OCI-LY1 (cell line): Measurements from ENCODE around the gene CTDSP2.
A peak's percentile ranks its signal among the peaks of the same experiment; 100 is the strongest.

Source experiments
- H2AFZ ChIP-seq: fragments of 200-600 bp; sonication (generic), shearing (Covaris generic); 2 replicates; pipeline ENCODE4 v1.6.0; 2014; ENCODE audit warnings: antibody characterized with exemption, mild to moderate bottlenecking, low read length
- H3F3A ChIP-seq: fragments of 200-600 bp; sonication (generic), shearing (Covaris generic); 2 replicates; pipeline ENCODE4 v1.6.0; 2014; ENCODE audit warnings: mild to moderate bottlenecking, antibody characterized with exemption, low read length, moderate library complexity; ENCODE audit not compliant: insufficient read depth
- H3K27ac ChIP-seq: fragments of 200-600 bp; sonication (generic); 2 replicates; pipeline ENCODE4 v1.5.1; 2014; ENCODE audit warnings: low read length, mixed run types, mild to moderate bottlenecking, low read depth; ENCODE audit not compliant: poor library complexity, severe bottlenecking
- H3K27me3 ChIP-seq: fragments of 200-600 bp; sonication (generic); 2 replicates; pipeline ENCODE4 v1.6.0; 2014; ENCODE audit warnings: antibody characterized with exemption, mild to moderate bottlenecking, low read length, moderate library complexity; ENCODE audit not compliant: insufficient read depth
- H3K36me3 ChIP-seq: fragments of 200-600 bp; sonication (generic); 2 replicates; pipeline ENCODE4 v1.6.1; 2014; ENCODE audit warnings: mild to moderate bottlenecking, antibody characterized with exemption, low read length, moderate library complexity, mixed read lengths; ENCODE audit not compliant: insufficient read depth
- H3K4me1 ChIP-seq: fragments of 200-600 bp; sonication (generic); 2 replicates; pipeline ENCODE4 v1.5.1; 2014; ENCODE audit warnings: mild to moderate bottlenecking, low read length, moderate library complexity; ENCODE audit not compliant: insufficient read depth, severe bottlenecking
- H3K4me2 ChIP-seq: fragments of 200-600 bp; sonication (generic), shearing (Covaris generic); 2 replicates; pipeline ENCODE4 v1.6.1; 2014; ENCODE audit warnings: low read length
- H3K4me3 ChIP-seq: fragments of 200-600 bp; sonication (generic); 2 replicates; pipeline ENCODE4 v1.5.1; 2014; ENCODE audit warnings: low read length, low read depth, mild to moderate bottlenecking, mixed read lengths; ENCODE audit not compliant: poor library complexity, severe bottlenecking
- H3K79me2 ChIP-seq: fragments of 200-600 bp; shearing (Covaris generic); 2 replicates; pipeline ENCODE4 v1.6.1; 2016; ENCODE audit warnings: mixed run types, low read length, mixed read lengths; ENCODE audit not compliant: insufficient read depth
- H3K9ac ChIP-seq: fragments of 200-600 bp; sonication (generic), shearing (Covaris generic); 2 replicates; pipeline ENCODE4 v1.6.1; 2014; ENCODE audit warnings: mild to moderate bottlenecking, low read length, mixed read lengths
- H3K9me2 ChIP-seq: fragments of 200-600 bp; sonication (generic), shearing (Covaris generic); 2 replicates; pipeline ENCODE4 v1.6.1; 2014; ENCODE audit warnings: low read depth, mild to moderate bottlenecking, low read length, mixed read lengths
- H3K9me3 ChIP-seq: fragments of 200-600 bp; shearing (Covaris generic); 2 replicates; pipeline ENCODE4 v1.6.1; 2014; ENCODE audit warnings: low read length, mixed read lengths
- H4K20me1 ChIP-seq: fragments of 200-600 bp; sonication (generic), shearing (Covaris generic); 2 replicates; pipeline ENCODE4 v1.6.0; 2016; ENCODE audit warnings: mild to moderate bottlenecking, low read length; ENCODE audit not compliant: insufficient read depth
- CTCF ChIP-seq: fragments of 200-600 bp; sonication (generic), shearing (Covaris generic); IDR thresholded peaks from 2 replicates; pipeline ENCODE4 v1.5.1; 2017; ENCODE audit warnings: mild to moderate bottlenecking, antibody characterized with exemption, low read length, moderate library complexity, mixed read lengths
- EZH2 ChIP-seq: fragments of 200-600 bp; sonication (generic), shearing (Covaris generic); IDR thresholded peaks from 2 replicates; pipeline ENCODE4 v1.8.0; 2017; ENCODE audit warnings: borderline replicate concordance, mixed run types, mild to moderate bottlenecking, antibody characterized with exemption, low read length, moderate library complexity, mixed read lengths

The CTDSP2 gene

GRCh38 chr12:57793920-57794319 lies 52.6 kb downstream of the CTDSP2 start:
- no peaks in the 10 kb centered on the region for H4K20me1 ChIP-seq
- no peak overlapping the region for H3K27ac ChIP-seq
- H3K9me2 ChIP-seq, result no peaks in the 10 kb centered on the region
- H3K9me3 ChIP-seq, result no peaks in the 10 kb centered on the region
- H3K79me2 ChIP-seq, result no peaks in the 10 kb centered on the region
- no peaks in the 10 kb centered on the region for H3K4me1 ChIP-seq
- TF ChIP-seq CTCF (no peak), EZH2 (no peak)
- no peaks in the 10 kb centered on the region for H3K27me3 ChIP-seq
- no peak overlapping the region for H2AFZ ChIP-seq
- no peak overlapping the region for H3K9ac ChIP-seq
- H3K4me2 ChIP-seq, result no peak overlapping the region
- peaks cover 84% of the 10 kb centered on the region for H3K36me3 ChIP-seq
- no peaks in the 10 kb centered on the region for H3F3A ChIP-seq
- H3K4me3 ChIP-seq, result no peak overlapping the region

- no peaks in the 10 kb centered on the region for H4K20me1 ChIP-seq
- H3K4me1 ChIP-seq, result peaks cover 16% of the 10 kb centered on the region
- H3K27me3 ChIP-seq, result no peaks in the 10 kb centered on the region
- no peak overlapping the region for H3K4me2 ChIP-seq
- no peaks in the 10 kb centered on the region for H3F3A ChIP-seq
- H3K9ac ChIP-seq, result no peak overlapping the region
- H3K27ac ChIP-seq, result no peak overlapping the region
- H3K36me3 ChIP-seq, result peaks cover 36% of the 10 kb centered on the region
- no peaks in the 10 kb centered on the region for H3K9me3 ChIP-seq
- H2AFZ ChIP-seq, result no peak overlapping the region
- TF ChIP-seq EZH2 (no peak), CTCF (no peak)
- peaks cover 12% of the 10 kb centered on the region for H3K79me2 ChIP-seq
- H3K9me2 ChIP-seq, result no peaks in the 10 kb centered on the region
- no peak overlapping the region for H3K4me3 ChIP-seq
These were observed 62.7 kb downstream of the CTDSP2 start for GRCh38 chr12:57783861-57784260.

- no peaks in the 10 kb centered on the region for H3K27me3 ChIP-seq
- H3K9me2 ChIP-seq, result no peaks in the 10 kb centered on the region
- H3K4me2 ChIP-seq, result peak overlapping the region; percentile 84
- H3K9me3 ChIP-seq, result no peaks in the 10 kb centered on the region
- H3K36me3 ChIP-seq, result peaks cover 33% of the 10 kb centered on the region
- peaks cover 12% of the 10 kb centered on the region for H3K79me2 ChIP-seq
- peak overlapping the region; percentile 91 for H3K9ac ChIP-seq
- no peak overlapping the region for H3K27ac ChIP-seq
- H2AFZ ChIP-seq, result no peak overlapping the region
- no peak for TF ChIP-seq EZH2
- no peak for TF ChIP-seq CTCF
- no peaks in the 10 kb centered on the region for H3F3A ChIP-seq
- peaks cover 16% of the 10 kb centered on the region for H3K4me1 ChIP-seq
- H3K4me3 ChIP-seq, result peak overlapping the region; percentile 94
- no peaks in the 10 kb centered on the region for H4K20me1 ChIP-seq
These were observed 63.1 kb downstream of the CTDSP2 start for GRCh38 chr12:57783466-57783801.
